ENCODE data around the gene IFT172.

DNA sequence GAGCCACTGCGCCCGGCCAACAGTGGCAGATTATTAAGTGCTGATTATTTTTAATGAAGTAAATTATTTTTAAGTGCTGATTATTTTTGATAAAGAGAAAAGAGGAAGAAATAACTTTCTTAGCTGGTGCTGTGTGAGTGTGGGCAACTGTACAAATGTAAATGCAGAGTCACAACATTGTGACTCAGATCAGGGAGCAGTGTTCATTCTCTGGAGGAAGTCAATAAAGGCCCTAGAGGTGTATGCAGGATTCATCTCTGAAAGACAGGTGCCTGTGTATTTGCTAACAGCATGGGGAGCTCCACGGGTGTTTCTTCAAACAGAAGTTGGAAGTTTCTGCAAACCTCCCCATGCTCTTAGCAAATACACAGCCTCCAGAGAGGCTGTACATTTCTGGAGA is 41.2 kb downstream of the IFT172 start:
- TF ChIP-seq MAX (IDR thresholded peaks at IDR 0.05; ENCODE audit: low read depth, low read length), result no peak
- no peak for TF ChIP-seq CTCF (IDR thresholded peaks at IDR 0.05; ENCODE audit: low read depth, low read length)
